ENCODE data around the gene BORCS8.

- TF ChIP-seq CTCF (IDR thresholded peaks at IDR 0.05; ENCODE audit: insufficient read depth, low read length) = no peak
- no peak for TF ChIP-seq POLR2AphosphoS5 (IDR thresholded peaks at IDR 0.05; ENCODE audit: low read depth)
- no peak for TF ChIP-seq REST (IDR thresholded peaks at IDR 0.05; ENCODE audit: insufficient replicate concordance, low read depth)
- no peak for TF ChIP-seq GABPA (IDR thresholded peaks at IDR 0.05; ENCODE audit: low read depth)
- TF ChIP-seq SPI1 (IDR thresholded peaks at IDR 0.05; ENCODE audit: borderline replicate concordance, low read depth) = no peak
These were observed 16.0 kb upstream of the BORCS8 start for GRCh38 chr19:19207637-19208572.

Data from HL-60 (cell line).